ENCODE measurements around the gene RASL10A. TPM values are rescaled to one million over a fixed set of nuclear protein-coding genes. Genes with fewer than 3 reads are reported as not detected.

RASL10A gene
- total RNA-seq, 2 donors from 2014 or later, result 0.42 to 1.3 TPM

DNA sequence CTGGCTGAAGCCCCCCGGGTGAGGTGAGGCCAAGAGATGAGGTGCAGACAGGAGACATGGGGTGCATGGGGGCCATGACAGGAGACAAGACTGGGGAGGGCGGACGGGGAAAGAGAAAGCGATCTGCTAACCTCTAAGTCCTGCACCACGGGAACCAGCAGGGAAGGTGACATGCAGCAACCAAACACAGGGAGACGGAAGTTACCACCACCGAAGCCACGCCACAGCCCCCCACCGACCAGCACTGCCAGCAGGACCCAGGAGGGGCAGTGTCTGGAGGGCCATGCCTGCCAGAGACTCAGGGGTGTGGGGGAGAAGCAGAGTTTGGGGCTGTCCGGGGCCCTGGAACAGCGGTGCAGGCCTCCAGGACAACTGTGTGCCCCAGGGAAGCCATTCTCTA lies 14.1 kb upstream of the RASL10A start:
- no peak overlapping the region for H3K9ac ChIP-seq (ENCODE audit: low read depth in 2 of 2, low read length in 2 of 2)
- H3K4me1 ChIP-seq, result no peaks in the 10 kb centered on the region
- DNase-seq, result no peak
- H3K27me3 ChIP-seq, result no peaks in the 10 kb centered on the region
- H3K36me3 ChIP-seq, result peaks cover 7% of the 10 kb centered on the region
- intact Hi-C loops (cut with DNase I), result no loop called here
- H3K27ac ChIP-seq, result no peak overlapping the region
- TF ChIP-seq, protein P1, sequence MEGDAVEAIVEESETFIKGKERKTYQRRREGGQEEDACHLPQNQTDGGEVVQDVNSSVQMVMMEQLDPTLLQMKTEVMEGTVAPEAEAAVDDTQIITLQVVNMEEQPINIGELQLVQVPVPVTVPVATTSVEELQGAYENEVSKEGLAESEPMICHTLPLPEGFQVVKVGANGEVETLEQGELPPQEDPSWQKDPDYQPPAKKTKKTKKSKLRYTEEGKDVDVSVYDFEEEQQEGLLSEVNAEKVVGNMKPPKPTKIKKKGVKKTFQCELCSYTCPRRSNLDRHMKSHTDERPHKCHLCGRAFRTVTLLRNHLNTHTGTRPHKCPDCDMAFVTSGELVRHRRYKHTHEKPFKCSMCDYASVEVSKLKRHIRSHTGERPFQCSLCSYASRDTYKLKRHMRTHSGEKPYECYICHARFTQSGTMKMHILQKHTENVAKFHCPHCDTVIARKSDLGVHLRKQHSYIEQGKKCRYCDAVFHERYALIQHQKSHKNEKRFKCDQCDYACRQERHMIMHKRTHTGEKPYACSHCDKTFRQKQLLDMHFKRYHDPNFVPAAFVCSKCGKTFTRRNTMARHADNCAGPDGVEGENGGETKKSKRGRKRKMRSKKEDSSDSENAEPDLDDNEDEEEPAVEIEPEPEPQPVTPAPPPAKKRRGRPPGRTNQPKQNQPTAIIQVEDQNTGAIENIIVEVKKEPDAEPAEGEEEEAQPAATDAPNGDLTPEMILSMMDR (IDR thresholded peaks at IDR 0.05), result no peak
- no peak overlapping the region for H3K4me3 ChIP-seq
- no peaks in the 10 kb centered on the region for H3K9me3 ChIP-seq

DNA sequence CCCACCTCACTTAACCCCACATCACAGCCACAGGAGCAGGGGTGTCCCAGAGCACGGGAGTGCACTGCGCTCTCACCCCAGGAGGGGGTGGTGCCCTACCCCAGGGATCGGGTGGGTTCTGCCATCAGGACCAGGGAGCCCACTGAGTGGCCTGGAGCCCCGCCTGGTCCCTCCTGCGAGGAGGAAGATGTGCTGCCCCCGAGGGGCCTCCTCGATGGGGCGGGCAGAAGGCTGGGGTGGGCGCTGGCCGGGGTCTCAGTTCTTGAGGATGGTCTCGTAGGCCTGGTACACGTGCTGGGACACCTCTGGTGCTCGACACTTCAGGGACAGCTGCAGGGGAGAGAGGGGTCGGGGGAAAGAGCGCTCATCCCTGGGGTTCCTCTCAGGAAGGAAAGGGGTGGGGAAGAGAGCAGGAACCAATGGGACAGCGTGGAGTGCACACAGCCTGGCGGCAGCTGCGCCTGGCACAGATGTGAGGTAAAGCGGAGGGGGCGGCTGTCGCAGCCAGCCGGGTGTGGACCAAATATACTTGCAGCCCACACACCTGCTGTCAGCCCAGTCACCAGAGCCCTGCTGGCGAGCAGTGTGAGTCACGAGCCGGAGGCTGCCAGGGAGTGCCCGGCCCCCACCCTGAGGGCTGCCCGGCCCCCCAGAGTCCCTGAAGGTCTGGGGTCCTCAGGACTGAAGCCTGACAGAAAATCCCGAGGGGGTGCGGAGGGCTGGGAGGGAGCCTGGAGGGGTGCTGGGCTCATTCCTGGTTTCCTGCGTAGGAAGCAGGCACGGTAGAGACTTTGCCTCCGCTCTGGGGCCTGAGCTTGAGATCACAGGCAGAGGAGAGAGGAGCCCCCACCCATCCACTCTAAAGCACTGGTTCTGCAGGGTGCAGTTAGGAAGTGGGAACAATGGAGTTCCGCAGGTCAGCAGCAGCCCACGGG lies 13.3 kb upstream of the RASL10A start:
- H3K27me3 ChIP-seq, result no peaks in the 10 kb centered on the region
- H3K4me1 ChIP-seq, result no peaks in the 10 kb centered on the region
- no peak overlapping the region for H3K4me3 ChIP-seq
- no peak overlapping the region for H3K9ac ChIP-seq (ENCODE audit: low read depth in 2 of 2, low read length in 2 of 2)
- intact Hi-C loops (cut with DNase I), result no loop called here
- peaks cover 7% of the 10 kb centered on the region for H3K36me3 ChIP-seq
- TF ChIP-seq, protein P1 (IDR thresholded peaks at IDR 0.05), result no peak
- DNase-seq, result no peak
- no peaks in the 10 kb centered on the region for H3K9me3 ChIP-seq
- no peak overlapping the region for H3K27ac ChIP-seq

DNA sequence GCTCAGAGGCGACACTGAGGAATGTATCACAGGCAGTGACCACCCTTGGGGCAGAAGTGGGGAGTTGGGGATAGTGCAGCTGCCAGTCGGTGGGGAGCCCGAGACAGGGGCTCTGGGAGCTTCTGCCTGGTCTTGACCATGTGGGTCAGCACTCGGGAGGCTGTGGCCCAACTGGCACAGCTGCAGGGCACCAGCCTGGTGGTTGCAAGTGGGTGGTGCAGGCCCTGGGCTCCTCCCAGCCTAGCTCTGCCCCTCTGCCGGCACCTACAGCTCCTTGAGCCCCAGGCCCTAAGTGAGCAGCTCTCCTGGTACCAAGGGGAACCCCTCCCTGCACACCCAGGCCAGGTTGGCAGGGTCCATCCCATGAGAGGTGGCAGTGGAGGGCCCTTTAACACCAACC lies 12.6 kb upstream of the RASL10A start:
- Histone ChIP-seq H3K9ac (ENCODE audit: low read depth in 2 of 2, low read length in 2 of 2) (no peak overlapping the region), H3K9me3 (no peaks in the 10 kb centered on the region), H3K27ac (no peak overlapping the region), H3K4me1 (no peaks in the 10 kb centered on the region), H3K4me3 (no peak overlapping the region), H3K27me3 (no peaks in the 10 kb centered on the region), H3K36me3 (peaks cover 7% of the 10 kb centered on the region)
- intact Hi-C loops (cut with DNase I), result no loop called here
- no peak for DNase-seq
- TF ChIP-seq, protein P1 (IDR thresholded peaks at IDR 0.05), result no peak

DNA sequence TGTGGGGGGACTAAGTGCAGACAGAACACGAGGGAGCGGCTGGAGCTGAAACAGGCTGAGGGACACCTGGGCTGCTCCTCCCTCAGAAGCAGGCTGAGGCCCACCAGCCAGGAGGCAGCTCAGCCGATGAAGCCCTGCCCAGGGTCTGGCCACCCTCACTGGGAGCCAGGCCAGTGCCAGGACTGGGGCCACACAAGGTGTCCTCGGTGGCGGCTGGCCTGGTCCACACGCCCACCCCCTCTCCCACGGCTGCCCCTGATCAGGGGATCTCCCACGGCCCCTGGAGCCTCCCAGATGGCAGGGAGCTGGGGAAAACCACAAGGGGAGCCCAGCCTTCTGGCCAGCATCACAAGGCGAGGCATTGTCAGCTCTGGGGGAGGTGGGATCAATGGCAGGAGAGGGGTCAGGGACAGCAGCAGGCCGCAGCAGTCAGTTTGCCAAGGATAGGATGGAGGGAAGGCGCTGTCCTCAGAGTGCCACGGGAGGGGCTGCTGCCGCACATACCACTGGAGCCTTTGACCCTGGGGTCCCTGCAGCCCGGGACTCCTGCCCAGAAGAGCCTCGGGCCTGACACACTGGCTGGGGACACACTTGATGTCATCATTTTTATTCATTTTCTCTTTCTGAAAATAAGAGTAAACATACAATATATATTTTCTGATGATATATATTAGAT lies 11.7 kb upstream of the RASL10A start:
- Histone ChIP-seq H3K9ac (ENCODE audit: low read depth in 2 of 2, low read length in 2 of 2) (no peak overlapping the region), H3K27me3 (no peaks in the 10 kb centered on the region), H3K27ac (no peak overlapping the region), H3K9me3 (no peaks in the 10 kb centered on the region), H3K4me3 (no peak overlapping the region), H3K36me3 (peaks cover 7% of the 10 kb centered on the region), H3K4me1 (no peaks in the 10 kb centered on the region)
- no peak for DNase-seq
- TF ChIP-seq, protein P1 (IDR thresholded peaks at IDR 0.05), result no peak
- intact Hi-C loops (cut with DNase I), result no loop called here

DNA sequence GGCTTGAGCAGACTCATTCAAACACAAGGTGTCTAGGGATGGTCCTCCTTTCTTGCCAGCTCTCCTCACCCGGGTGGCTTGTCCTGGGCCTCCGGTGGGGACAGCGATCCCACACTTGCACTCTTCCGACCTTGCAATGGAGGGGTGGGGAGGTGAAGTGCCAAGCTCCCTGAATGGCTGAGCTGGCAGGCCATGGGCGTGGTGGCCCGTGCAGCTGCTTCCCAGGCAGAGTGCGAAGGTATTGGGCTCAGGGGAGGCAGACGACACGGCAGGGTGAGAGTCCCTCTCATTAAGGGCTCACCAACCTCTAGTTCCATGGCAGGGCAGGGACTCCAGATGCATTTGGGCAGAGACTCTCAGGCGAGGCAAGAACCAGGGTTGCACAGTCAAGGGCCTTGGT lies 11.0 kb upstream of the RASL10A start:
- no peak for DNase-seq
- Histone ChIP-seq H3K4me1 (no peaks in the 10 kb centered on the region), H3K4me3 (no peak overlapping the region), H3K9me3 (no peaks in the 10 kb centered on the region), H3K36me3 (peaks cover 7% of the 10 kb centered on the region), H3K9ac (ENCODE audit: low read depth in 2 of 2, low read length in 2 of 2) (no peak overlapping the region), H3K27me3 (no peaks in the 10 kb centered on the region), H3K27ac (no peak overlapping the region)
- TF ChIP-seq, protein P1 (IDR thresholded peaks at IDR 0.05), result no peak
- intact Hi-C loops (cut with DNase I), result no loop called here
